H1 (cell line): ENCODE measurements around the gene CPXM2.

Experiments used
- CTCF ChIP-seq, 3 experiments: IDR thresholded peaks; 1 replicate in 2 of 3; 2 replicates in 1 of 3; pipeline versions ENCODE4 v1.5.1 to v1.6.1; 2011; ENCODE audit warnings: low read length in 3 of 3, mild to moderate bottlenecking in 3 of 3, inconsistent platforms in 2 of 3, low read depth in 1 of 3, moderate library complexity in 1 of 3; ENCODE audit not compliant: insufficient read depth in 1 of 3; ENCODE audit errors: control extremely low read depth in 1 of 3
- POLR2AphosphoS5 ChIP-seq: IDR thresholded peaks from 2 replicates; pipeline ENCODE4 v1.6.1; 2011; ENCODE audit warnings: low read depth, low read length
- TAF7 ChIP-seq: optimal IDR thresholded peaks from 2 replicates; pipeline ENCODE3; 2011; ENCODE audit warnings: low read depth, mild to moderate bottlenecking, inconsistent platforms, low read length, moderate library complexity, borderline replicate concordance
- USF2 ChIP-seq: IDR thresholded peaks from 2 replicates; pipeline ENCODE4 v1.6.1; 2011; ENCODE audit warnings: low read length, improper control_type of control experiment
- YY1 ChIP-seq: IDR thresholded peaks from 2 replicates; pipeline ENCODE4 v1.6.1; 2011; ENCODE audit warnings: low read depth, mild to moderate bottlenecking, low read length

- TF ChIP-seq YY1 (no peak), POLR2AphosphoS5 (no peak), TAF7 (no peak), USF2 (no peak), CTCF (IDR thresholded peaks at IDR 0.05; ENCODE audit: control extremely low read depth in 1 of 3, insufficient read depth in 1 of 3, low read depth in 1 of 3, low read length in 3 of 3) (no peak)
These were observed 38.2 kb upstream of the CPXM2 start for GRCh38 chr10:123929791-123930190.
